Iris pigment epithelial cell (primary cell): ENCODE measurements around the gene ADGRG3.

Experiments
- DNase-seq: peaks from one replicate; pipeline ENCODE4 v3.0.0-alpha.2; 2011; ENCODE audit warnings: low read depth

The ADGRG3 gene

GRCh38 chr16:57630931-57631845, 36.9 kb upstream of the ADGRG3 start:
- DNase-seq, result no peak

- DNase-seq, result no peak
These were observed 35.5 kb upstream of the ADGRG3 start for GRCh38 chr16:57632568-57632967.

GRCh38 chr16:57633383-57634064, 34.6 kb upstream of the ADGRG3 start:
- no peak for DNase-seq

GRCh38 chr16:57634171-57634570, 33.9 kb upstream of the ADGRG3 start:
- DNase-seq, result no peak

GRCh38 chr16:57635266-57636097, 32.6 kb upstream of the ADGRG3 start:
- DNase-seq, result no peak

GRCh38 chr16:57636184-57636583, 31.9 kb upstream of the ADGRG3 start:
- DNase-seq, result no peak

GRCh38 chr16:57637020-57637419, 31.1 kb upstream of the ADGRG3 start:
- no peak for DNase-seq

- no peak for DNase-seq
These were observed 30.7 kb upstream of the ADGRG3 start for GRCh38 chr16:57637424-57637823.

- no peak for DNase-seq
These were observed 30.1 kb upstream of the ADGRG3 start for GRCh38 chr16:57637965-57638364.

GRCh38 chr16:57638381-57638780, 29.7 kb upstream of the ADGRG3 start:
- no peak for DNase-seq

GRCh38 chr16:57639172-57639887, 28.8 kb upstream of the ADGRG3 start:
- peak; percentile 30 for DNase-seq

- DNase-seq, result no peak
These were observed 27.9 kb upstream of the ADGRG3 start for GRCh38 chr16:57640185-57640584.

GRCh38 chr16:57640612-57641011, 27.5 kb upstream of the ADGRG3 start:
- DNase-seq, result no peak

- no peak for DNase-seq
These were observed 25.7 kb upstream of the ADGRG3 start for GRCh38 chr16:57642160-57643135.

GRCh38 chr16:57643147-57643874, 24.8 kb upstream of the ADGRG3 start:
- DNase-seq, result peak; percentile 27

- DNase-seq, result no peak
These were observed 24.2 kb upstream of the ADGRG3 start for GRCh38 chr16:57643910-57644309.

- DNase-seq, result no peak
These were observed 23.6 kb upstream of the ADGRG3 start for GRCh38 chr16:57644383-57645014.

GRCh38 chr16:57645169-57645568, 22.9 kb upstream of the ADGRG3 start:
- DNase-seq, result no peak

- no peak for DNase-seq
These were observed 22.3 kb upstream of the ADGRG3 start for GRCh38 chr16:57645691-57646387.
